PC-9 (cell line): ENCODE measurements around the gene PRTG.

Source experiments
- CTCF ChIP-seq: fragments of 200-600 bp; sonication (generic); conservative IDR thresholded peaks from 2 replicates; pipeline ENCODE4 v1.6.1; 2017; ENCODE audit warnings: mixed run types, antibody characterized with exemption, mild to moderate bottlenecking, moderate library complexity
- EZH2 ChIP-seq: fragments of 200-600 bp; sonication (generic); IDR thresholded peaks from 2 replicates; pipeline ENCODE4 v1.8.0; 2017; ENCODE audit warnings: antibody characterized with exemption, low read depth

GRCh38 chr15:55586808-55587207 lies 156.1 kb downstream of the PRTG start:
- TF ChIP-seq CTCF (no peak), EZH2 (no peak)
